K562 (cell line): ENCODE results near the gene GFOD2. TPM values are rescaled to one million over a fixed set of nuclear protein-coding genes. Genes with fewer than 3 reads are reported as not detected.

Experiments
- ELF1 ChIP-seq: fragments of 200-800 bp; sonication (Bioruptor generic); IDR thresholded peaks from 2 replicates; pipeline ENCODE4 v1.6.1; 2016; ENCODE audit warnings: missing genetic modification characterization, missing compliant biosample characterization
- ERF ChIP-seq: fragments of 450-650 bp; formaldehyde crosslinking; IDR thresholded peaks from 2 replicates; pipeline ENCODE4 v1.4.0; 2020; ENCODE audit warnings: mild to moderate bottlenecking, mixed read lengths
- EWSR1 ChIP-seq: fragments of 450-650 bp; IDR thresholded peaks from 2 replicates; pipeline ENCODE4 v1.6.1; 2018; ENCODE audit warnings: borderline replicate concordance, mild to moderate bottlenecking, low read depth, moderate library complexity; ENCODE audit not compliant: partially characterized antibody
- FOXJ2 ChIP-seq: fragments of 200-800 bp; sonication (Bioruptor generic); IDR thresholded peaks from 2 replicates; pipeline ENCODE4 v1.6.1; 2016; ENCODE audit warnings: missing genetic modification characterization, missing compliant biosample characterization
- HNRNPK ChIP-seq: fragments of 200-400 bp; formaldehyde crosslinking; IDR thresholded peaks from one replicate; pipeline ENCODE4 v1.6.1; 2018; ENCODE audit warnings: mild to moderate bottlenecking, low read depth, low read length; ENCODE audit not compliant: poor library complexity, severe bottlenecking
- KDM5B ChIP-seq: fragments of 200-600 bp; sonication (generic); IDR thresholded peaks from 2 replicates; pipeline ENCODE4 v1.6.1; 2012; ENCODE audit warnings: low read depth, mild to moderate bottlenecking, moderate library complexity, low read length, control low read depth, inconsistent platforms; ENCODE audit not compliant: insufficient replicate concordance
- MAZ ChIP-seq, 2 experiments: fragments of 450-650 bp in 1 of 2; sonication (generic) in 1 of 2; formaldehyde crosslinking; IDR thresholded peaks in 1 of 2; conservative IDR thresholded peaks in 1 of 2; 2 replicates each; pipeline versions ENCODE4 v1.4.0 to v1.5.0; 2020; ENCODE audit warnings: mild to moderate bottlenecking in 1 of 2, missing genetic modification reagents in 1 of 2
- MTF1 ChIP-seq: fragments of 250-450 bp; sonication (Bioruptor Pico); IDR thresholded peaks from 2 replicates; pipeline ENCODE4 v1.9.0; 2021; ENCODE audit warnings: moderate library complexity, mild to moderate bottlenecking, inconsistent platforms, borderline replicate concordance
- MXI1 ChIP-seq: IDR thresholded peaks from 2 replicates; pipeline ENCODE4 v1.6.1; 2011; ENCODE audit warnings: low read depth, mild to moderate bottlenecking, improper control_type of control experiment, low read length
- MYC ChIP-seq, 2 experiments: fragments of 250-450 bp in 1 of 2; sonication (Bioruptor Pico) in 1 of 2; IDR thresholded peaks; 2 replicates each; pipeline versions ENCODE4 v1.5.1 to v1.6.1; 2012 to 2021; ENCODE audit warnings: low read depth in 2 of 2, borderline replicate concordance in 1 of 2, improper control_type of control experiment in 1 of 2, low read length in 1 of 2, mild to moderate bottlenecking in 1 of 2, moderate library complexity in 1 of 2
- NR1H2 ChIP-seq: sonication (generic); formaldehyde crosslinking; IDR thresholded peaks from 2 replicates; pipeline ENCODE4 v1.4.0; 2020; ENCODE audit warnings: mild to moderate bottlenecking, missing genetic modification reagents
- RBM25 ChIP-seq: fragments of 200-400 bp; formaldehyde crosslinking; IDR thresholded peaks from 2 replicates; pipeline ENCODE4 v1.6.1; 2018; ENCODE audit warnings: low read length, low read depth, moderate library complexity; ENCODE audit not compliant: severe bottlenecking
- SAP30 ChIP-seq: fragments of 200-600 bp; sonication (generic); IDR thresholded peaks from 2 replicates; pipeline ENCODE4 v1.6.1; 2012; ENCODE audit warnings: borderline replicate concordance, low read depth, mild to moderate bottlenecking, moderate library complexity, low read length, control low read depth, inconsistent platforms; ENCODE audit not compliant: insufficient read depth, poor library complexity, severe bottlenecking
- SMC3 ChIP-seq: conservative IDR thresholded peaks from 2 replicates; pipeline ENCODE4 v1.6.1; 2011; ENCODE audit warnings: low read depth, low read length, improper control_type of control experiment; ENCODE audit not compliant: insufficient read depth
- SPI1 ChIP-seq: IDR thresholded peaks from 2 replicates; pipeline ENCODE4 v1.6.1; 2011; ENCODE audit warnings: low read depth, low read length, control low read depth, borderline replicate concordance
- TFAM ChIP-seq: fragments of 250-450 bp; sonication (Bioruptor Pico); conservative IDR thresholded peaks from 2 replicates; pipeline ENCODE4 v1.5.0; 2021; ENCODE audit warnings: mild to moderate bottlenecking, moderate library complexity
- U2AF1 ChIP-seq: fragments of 200-400 bp; formaldehyde crosslinking; optimal IDR thresholded peaks from 2 replicates; pipeline ENCODE3; 2017; ENCODE audit warnings: mild to moderate bottlenecking, low read depth, low read length, moderate library complexity
- ZBTB7A ChIP-seq: IDR thresholded peaks from 2 replicates; pipeline ENCODE4 v1.6.1; 2011; ENCODE audit warnings: low read depth, mild to moderate bottlenecking, low read length, moderate library complexity, borderline replicate concordance; ENCODE audit not compliant: control insufficient read depth
- ZNF263 ChIP-seq: sonication (generic); formaldehyde crosslinking; IDR thresholded peaks from 2 replicates; pipeline ENCODE4 v1.8.0; 2022; ENCODE audit warnings: mild to moderate bottlenecking, missing genetic modification reagents, borderline replicate concordance
- ZNF347 ChIP-seq: fragments of 450-650 bp; formaldehyde crosslinking; IDR thresholded peaks from 2 replicates; pipeline ENCODE4 v1.4.0; 2020; ENCODE audit warnings: low read depth, mild to moderate bottlenecking, moderate library complexity
- polyA plus RNA-seq, 8 experiments: library from polyadenylated mRNA; depleted of rRNA in 4 of 8; stranded (reverse) in 5 of 8; unstranded in 3 of 8; fragments of >200 nt; fragmentation: Nextera tagmentation in 2 of 8; fragmentation: Illumina TruSeq in 1 of 8; extraction: Ambion mirVana in 2 of 8; extraction: Trizol in 1 of 8; gene quantifications; 2 replicates each; pipeline versions ENCODE4 v1.2.1 to v1.2.3, GENCODE V29; 2011 to 2014; ENCODE audit warnings: inconsistent platforms in 1 of 8, missing spikeins in 1 of 8
- total RNA-seq, 7 experiments: library from RNA; depleted of rRNA in 6 of 7; stranded (reverse); fragments of >200 nt in 6 of 7; fragmentation: Illumina TruSeq in 2 of 7; extraction: Trizol in 2 of 7; gene quantifications; 2 replicates each; pipeline versions ENCODE4 v1.2.1 to v1.2.3, GENCODE V29; 2011 to 2021; ENCODE audit warnings: low replicate concordance in 1 of 7
- TF ChIP-seq, protein P1 (sequence below): IDR thresholded peaks from 2 replicates; pipeline ENCODE4 v1.6.1; 2014; ENCODE audit warnings: antibody characterized with exemption
- TF ChIP-seq, protein P2 (sequence below): fragments of 450-650 bp; formaldehyde crosslinking; IDR thresholded peaks from 2 replicates; pipeline ENCODE4 v1.4.0; 2020; ENCODE audit warnings: mild to moderate bottlenecking, moderate library complexity
- TF ChIP-seq, protein P3 (sequence below): fragments of 250-450 bp; sonication (Bioruptor Pico); IDR thresholded peaks from 2 replicates; pipeline ENCODE4 v1.9.0; 2021; ENCODE audit warnings: mild to moderate bottlenecking

Gene GFOD2
- total and polyA plus RNA-seq, 9 of the 15 experiments (the other 6 are each of a cell fraction or from before 2014, with no cell fraction given): 1.9 to 15.8 (median 11.1) TPM

DNA sequence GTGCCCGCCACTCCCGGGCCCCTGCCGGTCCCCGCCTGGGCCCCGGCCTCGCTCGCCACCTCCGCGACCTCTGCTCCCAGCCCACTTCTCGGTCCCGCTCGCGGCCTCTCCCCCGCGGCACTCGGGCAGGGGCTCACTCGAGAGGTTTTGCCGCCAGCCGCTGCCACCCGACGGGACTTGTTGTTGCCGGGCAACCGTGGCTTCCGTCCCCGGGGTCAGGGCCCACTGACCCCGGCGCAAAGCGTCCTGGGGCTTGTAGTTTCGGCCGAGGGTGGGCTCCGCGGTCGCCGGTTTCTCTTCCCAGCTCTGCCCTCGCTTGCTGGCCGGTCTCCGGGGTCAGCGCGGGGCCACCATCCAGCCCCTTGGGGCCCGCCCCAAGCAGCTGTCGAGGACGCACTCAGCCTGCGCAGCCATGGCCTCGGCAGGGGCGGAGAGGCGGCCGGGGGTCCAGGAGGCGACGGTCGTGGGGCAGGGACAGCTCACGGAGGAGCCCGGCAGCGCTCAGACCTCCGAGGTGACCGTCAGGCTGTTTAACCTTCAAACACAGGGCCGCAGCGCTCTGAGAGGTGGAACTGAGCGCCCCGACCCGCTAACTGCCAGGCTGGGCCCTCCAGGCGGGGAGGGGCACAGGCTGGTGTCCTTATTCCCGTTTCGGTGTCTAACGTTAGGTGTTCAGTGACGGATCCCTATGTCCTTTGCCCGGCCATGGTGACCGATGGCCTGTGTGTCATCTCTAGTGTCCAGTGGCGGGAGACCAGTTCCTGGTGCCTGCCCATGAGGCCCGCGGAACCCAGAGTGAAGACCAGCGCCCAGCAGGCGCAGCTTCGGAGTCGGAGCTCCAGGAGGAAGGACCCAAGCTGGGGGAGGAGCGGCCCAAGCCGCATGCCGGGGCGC, 52.3 kb downstream of the GFOD2 start, which contains the start of the genes C16orf86 and ENKD1 (continued):
- TF ChIP-seq HNRNPK: no peak
- TF ChIP-seq ZNF263: no peak
- TF ChIP-seq MTF1 (CRISPR knock-in tag): no peak
- TF ChIP-seq MAZ (CRISPR knock-in tag; conservative IDR thresholded peaks at IDR 0.05 in 1 of 2, IDR thresholded peaks at IDR 0.05 in 1 of 2): peak; percentile 41 to 60; a peak in 3 of 4 replicates
- TF ChIP-seq, protein P1, sequence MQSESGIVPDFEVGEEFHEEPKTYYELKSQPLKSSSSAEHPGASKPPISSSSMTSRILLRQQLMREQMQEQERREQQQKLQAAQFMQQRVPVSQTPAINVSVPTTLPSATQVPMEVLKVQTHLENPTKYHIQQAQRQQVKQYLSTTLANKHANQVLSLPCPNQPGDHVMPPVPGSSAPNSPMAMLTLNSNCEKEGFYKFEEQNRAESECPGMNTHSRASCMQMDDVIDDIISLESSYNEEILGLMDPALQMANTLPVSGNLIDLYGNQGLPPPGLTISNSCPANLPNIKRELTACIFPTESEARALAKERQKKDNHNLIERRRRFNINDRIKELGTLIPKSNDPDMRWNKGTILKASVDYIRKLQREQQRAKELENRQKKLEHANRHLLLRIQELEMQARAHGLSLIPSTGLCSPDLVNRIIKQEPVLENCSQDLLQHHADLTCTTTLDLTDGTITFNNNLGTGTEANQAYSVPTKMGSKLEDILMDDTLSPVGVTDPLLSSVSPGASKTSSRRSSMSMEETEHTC: no peak
- no peak for TF ChIP-seq SMC3
- no peak for TF ChIP-seq TFAM (CRISPR knock-in tag)
- no peak for TF ChIP-seq ELF1 (tag)
- TF ChIP-seq MXI1: peak; percentile 56; the same call in 1 of the 2 replicates
- TF ChIP-seq MYC (IDR thresholded peaks at IDR 0.05; ENCODE audit: low read depth, low read length): 0 out of 2 replicates have a peak, but pooled peaks have one; percentile 9
- TF ChIP-seq MYC (CRISPR knock-in tag; IDR thresholded peaks at IDR 0.05; ENCODE audit: borderline replicate concordance, low read depth): no peak
- peak; percentile 71 for TF ChIP-seq SAP30
- no peak for TF ChIP-seq EWSR1
- no peak for TF ChIP-seq RBM25
- TF ChIP-seq, protein P2, sequence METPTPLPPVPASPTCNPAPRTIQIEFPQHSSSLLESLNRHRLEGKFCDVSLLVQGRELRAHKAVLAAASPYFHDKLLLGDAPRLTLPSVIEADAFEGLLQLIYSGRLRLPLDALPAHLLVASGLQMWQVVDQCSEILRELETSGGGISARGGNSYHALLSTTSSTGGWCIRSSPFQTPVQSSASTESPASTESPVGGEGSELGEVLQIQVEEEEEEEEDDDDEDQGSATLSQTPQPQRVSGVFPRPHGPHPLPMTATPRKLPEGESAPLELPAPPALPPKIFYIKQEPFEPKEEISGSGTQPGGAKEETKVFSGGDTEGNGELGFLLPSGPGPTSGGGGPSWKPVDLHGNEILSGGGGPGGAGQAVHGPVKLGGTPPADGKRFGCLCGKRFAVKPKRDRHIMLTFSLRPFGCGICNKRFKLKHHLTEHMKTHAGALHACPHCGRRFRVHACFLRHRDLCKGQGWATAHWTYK (CRISPR knock-in tag): peak; percentile 27; the same call in 1 of the 2 replicates
- TF ChIP-seq FOXJ2: 0 out of 2 replicates have a peak, but pooled peaks have one; percentile 22
- TF ChIP-seq ZNF347 (CRISPR knock-in tag): no peak
- TF ChIP-seq KDM5B: no peak
- TF ChIP-seq ZBTB7A: peak; percentile 95
- 0 out of 2 replicates have a peak, but pooled peaks have one; percentile 24 for TF ChIP-seq SPI1
- TF ChIP-seq, protein P3, sequence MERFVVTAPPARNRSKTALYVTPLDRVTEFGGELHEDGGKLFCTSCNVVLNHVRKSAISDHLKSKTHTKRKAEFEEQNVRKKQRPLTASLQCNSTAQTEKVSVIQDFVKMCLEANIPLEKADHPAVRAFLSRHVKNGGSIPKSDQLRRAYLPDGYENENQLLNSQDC: no peak
- TF ChIP-seq U2AF1: no peak
- no peak for TF ChIP-seq NR1H2
- peak; percentile 71; the same call in 1 of the 2 replicates for TF ChIP-seq ERF (CRISPR knock-in tag)
